Activated T-cell treated with anti-CD3 and anti-CD28 coated beads for 24 hours (primary cell): ENCODE measurements around the gene OR2H1.
"Not testable (repeated sequence)": the region's sequence is repeated elsewhere in the genome, so short reads cannot be mapped to it uniquely, and the experiment has no call there.

Experiments used
- DNase-seq: peaks from one replicate; pipeline ENCODE4 v3.0.0-alpha.2; 2020; ENCODE audit warnings: low read depth

Gene OR2H1

DNA sequence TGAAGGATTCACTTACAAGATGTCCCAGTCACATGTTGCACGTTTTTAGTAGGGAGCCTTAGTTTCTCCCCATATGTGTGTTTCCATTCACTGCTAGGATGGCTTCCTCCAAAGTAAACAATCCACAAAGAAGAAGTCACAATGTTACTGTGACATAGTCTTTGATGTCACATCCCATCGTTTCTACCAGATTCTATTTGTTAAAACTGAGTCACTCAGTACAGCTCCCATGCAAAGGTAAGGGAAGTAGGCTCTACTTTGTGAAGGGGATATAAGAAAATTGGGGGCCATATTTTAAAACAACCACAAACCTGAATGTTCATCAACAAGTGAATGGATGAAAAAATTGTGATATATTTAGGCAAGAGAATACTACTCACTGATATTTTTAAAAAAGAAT, at the start of gene OR2H1, which contains the start of gene OR11A1:
Gene OR2H1, plus strand, starts transcription at position 185 of the 400 bp plus-strand sequence. CDS start 4,615 bp downstream, outside the sequence.
Gene OR11A1, minus strand, starts transcription at position 101 of the 400 bp plus-strand sequence. CDS start 29,430 bp downstream, outside the sequence.
- no peak for DNase-seq

DNA sequence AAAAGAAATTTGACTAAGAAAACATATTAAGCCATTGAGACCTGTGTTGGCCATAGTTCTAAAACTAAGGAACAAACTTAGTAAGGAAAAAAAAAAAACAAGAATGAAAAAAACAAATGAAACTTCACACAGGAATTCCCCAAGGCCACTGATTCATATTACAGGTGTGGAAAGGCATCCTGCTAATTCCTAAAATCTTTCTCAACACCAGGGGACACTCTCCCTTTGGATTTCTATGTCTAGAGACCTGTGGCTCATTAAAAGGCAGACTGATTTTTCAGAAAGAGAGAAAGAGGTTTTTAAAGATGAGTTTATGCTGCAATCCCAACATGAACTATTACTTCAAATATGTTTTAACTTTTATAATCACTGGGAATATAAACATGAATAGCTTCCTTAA, 42.4 kb upstream of the OR2H1 start, which contains the start of gene OR12D1:
Gene OR12D1, plus strand, starts transcription at position 341 of the 400 bp plus-strand sequence.
- no peak for DNase-seq

DNA sequence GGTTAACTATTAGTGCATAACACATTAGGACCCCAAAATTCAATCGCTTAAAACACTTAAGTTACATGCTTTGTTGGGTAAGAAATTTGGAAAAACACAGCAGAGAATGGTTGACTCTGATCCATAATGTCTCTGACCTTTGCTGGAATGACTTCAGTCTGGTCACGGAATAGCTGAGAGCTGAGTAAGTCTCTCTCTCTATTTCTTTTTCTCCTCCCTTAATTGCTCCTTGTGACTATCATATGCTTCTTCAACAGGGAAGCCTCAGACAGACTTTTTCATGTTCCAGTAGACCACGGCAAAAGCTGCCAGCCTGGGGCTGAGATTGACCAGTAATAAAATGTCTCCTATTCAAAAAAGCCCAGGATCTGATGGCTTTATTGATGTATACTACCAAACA, 37.4 kb upstream of the OR2H1 start:
- DNase-seq: no peak

DNA sequence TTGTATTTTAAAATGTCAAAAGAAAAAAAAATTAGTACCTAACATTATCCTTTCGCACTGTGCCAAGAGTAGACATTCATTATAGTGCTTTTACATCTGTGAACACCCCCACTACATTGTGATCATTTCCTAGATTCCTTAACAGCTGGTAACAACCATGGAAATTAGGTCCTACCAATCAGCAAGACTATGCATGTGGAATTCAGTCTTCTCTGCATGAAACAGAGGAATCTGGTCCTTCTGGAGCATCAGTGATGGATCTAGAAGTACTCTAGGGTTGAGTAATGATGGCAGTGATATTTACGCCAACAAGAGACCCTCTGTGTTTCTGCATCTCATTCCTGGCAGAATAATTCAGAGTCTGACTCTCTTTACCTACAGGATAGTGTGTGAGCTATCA, 32.8 kb upstream of the OR2H1 start:
- no peak for DNase-seq

DNA sequence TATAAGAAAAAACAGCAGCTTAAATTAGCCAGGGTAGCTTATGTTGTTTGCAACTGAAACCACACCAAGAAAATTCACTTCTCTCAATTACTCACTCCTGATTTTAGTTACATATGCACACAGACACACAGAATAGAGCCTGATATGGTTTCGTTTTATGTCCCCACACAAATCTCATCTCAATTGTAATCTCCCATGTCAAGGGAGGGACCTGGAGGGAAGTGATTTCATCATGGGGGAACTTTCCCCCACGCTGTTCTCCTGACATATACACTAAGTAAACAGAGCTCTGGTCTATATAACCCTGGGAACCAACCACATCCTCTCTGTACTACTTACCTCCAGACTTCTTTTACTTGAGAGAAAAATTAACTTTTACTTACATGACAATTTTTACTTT, 32.4 kb upstream of the OR2H1 start:
- DNase-seq: no peak

DNA sequence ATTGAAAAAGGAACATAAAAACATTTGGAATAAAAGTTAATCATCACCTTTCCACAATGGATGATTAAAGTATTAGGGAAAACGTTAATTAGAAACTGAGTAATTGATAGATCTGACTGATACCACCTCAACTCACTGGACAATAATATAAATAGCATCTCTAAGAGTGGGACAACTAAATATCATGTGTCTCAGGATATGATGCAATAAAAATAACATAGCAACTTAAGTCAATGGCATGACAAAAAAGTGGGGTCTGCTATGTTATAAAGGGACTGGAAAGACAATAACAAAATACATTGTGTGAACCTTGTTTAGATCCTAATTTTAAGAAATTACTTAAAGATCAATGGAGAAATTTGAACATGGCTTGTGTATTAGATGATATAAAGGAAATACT, 31.9 kb upstream of the OR2H1 start:
- no peak for DNase-seq

DNA sequence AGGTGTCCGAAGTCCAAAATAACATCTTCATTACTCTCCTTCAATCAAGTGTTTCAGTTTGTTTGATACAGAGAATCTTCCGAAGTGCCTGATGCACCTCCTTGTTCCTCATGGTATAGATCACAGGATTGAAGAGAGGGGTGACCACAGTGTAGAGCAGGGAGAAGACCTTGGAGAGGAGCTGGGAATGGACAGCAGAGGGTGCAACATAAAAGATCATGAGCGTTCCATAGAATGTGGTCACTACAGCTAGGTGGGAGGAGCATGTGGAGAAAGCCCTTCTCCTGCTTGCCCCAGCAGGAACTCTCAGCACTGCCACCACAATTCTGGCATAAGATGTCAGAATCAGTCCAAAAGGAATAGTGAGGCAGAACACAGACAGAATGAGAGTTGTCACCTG, 30.3 kb upstream of the OR2H1 start:
- no peak for DNase-seq

DNA sequence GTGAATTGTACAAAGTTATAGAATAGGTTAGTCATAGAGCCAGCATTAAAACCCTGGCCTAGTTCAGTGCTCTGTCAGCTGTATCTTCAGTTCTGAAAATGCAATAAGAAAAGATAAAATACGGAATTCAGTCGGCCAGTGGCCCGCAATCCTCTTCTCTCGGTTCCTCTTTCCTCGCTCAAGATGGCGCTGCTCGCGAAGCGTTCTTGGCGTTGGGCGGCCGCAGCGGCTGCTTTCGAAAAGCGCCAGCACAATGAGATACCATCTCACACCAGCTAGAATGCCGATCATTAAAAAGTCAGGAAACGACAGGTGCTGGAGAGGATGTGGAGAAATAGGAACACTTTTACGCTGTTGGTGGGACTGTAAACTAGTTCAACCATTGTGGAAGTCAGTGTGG, 20.2 kb upstream of the OR2H1 start:
- DNase-seq: not testable (repeated sequence)

DNA sequence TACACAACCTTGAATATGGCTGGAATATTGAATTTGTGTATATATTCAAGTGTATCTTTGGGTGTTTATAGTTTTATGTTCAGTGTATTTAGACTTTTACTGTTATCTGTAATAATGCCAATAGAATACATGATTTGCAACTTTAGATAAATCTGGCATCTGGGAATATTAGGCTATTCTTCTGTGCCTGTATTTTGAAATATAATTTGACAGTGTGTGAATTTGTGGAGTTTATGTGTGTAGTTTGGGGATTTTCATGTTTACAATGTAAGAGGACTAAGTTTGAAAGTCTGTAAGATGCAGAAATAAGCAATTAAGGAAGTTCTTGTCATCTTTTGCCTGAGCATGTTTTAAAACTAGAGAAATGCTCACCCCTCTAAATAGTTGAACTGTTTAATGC, 17.9 kb upstream of the OR2H1 start, which contains the start of gene OR10C1:
Gene OR10C1, plus strand, starts transcription at position 301 of the 400 bp plus-strand sequence. CDS start 710 bp downstream, outside the sequence.
- no peak for DNase-seq

DNA sequence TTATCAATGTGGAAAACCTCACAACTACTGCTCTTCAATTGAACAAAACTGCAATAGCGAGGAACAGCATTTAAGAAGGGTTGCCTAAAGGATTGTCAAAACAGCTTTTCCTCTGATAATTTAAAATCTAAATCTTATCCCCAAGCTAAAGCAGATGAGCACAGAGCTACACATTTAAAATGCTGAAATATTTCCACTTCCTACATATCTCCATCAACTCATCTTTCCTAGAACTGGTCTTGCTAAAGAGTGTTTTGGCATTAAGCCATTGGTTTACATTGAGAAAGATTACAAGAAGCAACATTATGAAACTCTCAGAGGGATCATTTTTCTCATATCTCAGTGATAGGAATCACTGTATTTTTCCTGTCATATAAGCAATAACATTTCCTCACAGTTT, 14.2 kb upstream of the OR2H1 start:
- DNase-seq: no peak

DNA sequence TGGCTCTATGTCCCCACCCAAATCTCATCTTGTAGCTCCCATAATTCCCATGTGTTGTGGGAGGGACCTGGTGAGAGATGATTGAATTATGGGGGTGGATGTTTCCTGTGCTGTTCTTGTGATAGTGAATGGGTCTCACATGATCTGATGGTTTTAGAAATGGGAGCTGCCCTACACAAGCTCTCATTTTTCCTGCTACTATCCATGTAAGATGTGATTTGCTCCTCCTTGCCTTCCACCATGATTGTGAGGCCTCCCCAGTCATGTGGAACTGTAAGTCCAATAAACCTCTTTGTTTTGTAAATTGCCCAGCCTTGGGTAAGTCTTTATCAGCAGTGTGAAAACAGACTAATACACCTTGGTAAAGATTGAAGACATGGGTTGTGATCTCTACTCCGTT, 12.9 kb upstream of the OR2H1 start:
- DNase-seq: not testable (repeated sequence)

DNA sequence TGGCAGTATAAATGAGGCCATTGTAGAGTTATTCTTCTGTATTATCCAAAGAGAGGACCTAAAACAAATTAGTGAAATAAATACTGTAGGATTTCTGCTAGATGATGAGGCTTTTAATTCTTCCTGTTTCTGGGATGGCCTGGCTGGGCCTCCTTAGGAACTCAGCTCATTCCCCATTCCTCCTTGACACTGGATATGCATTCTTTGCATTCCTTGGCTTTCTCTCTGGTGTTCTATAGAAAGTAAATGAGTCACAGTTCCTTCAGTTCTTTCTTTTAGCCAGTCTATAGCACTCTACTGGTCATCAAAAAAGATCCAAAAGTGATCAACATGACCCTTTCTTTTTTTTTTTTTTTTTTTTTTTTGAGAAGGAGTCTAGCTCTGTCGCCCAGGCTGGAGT, 9.3 kb upstream of the OR2H1 start:
- no peak for DNase-seq

DNA sequence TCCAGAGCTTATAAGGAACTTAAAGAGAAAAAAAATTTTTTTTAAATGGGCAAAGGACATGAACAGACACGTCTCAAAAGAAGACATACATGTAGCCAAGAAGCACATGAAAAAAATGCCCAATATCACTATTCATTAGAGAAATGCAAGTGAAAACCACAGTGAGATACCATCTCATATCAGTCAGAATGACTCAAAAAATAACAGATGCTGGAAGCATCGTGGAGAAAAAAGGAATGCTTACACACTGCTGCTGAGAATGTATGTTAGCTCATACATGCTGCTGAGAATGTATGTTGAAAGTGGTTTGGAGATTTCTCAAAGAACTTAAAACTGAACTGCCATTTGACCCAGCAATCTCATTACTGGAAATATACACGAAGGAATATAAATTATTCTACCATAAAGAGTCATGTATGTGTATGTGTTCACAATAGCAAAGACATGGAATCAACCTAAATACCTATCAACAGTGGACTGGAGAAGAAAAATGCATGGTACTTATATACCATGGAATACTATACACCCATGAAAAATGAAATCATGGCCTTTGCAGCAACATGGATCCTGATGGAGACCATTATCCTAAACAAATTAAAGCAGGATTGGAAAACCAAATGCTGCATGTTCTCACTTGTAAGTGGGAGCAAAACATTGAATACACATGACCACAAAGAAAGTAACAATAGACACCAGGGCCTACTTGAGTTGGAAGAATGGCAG, 5.3 kb upstream of the OR2H1 start:
- DNase-seq: no peak

DNA sequence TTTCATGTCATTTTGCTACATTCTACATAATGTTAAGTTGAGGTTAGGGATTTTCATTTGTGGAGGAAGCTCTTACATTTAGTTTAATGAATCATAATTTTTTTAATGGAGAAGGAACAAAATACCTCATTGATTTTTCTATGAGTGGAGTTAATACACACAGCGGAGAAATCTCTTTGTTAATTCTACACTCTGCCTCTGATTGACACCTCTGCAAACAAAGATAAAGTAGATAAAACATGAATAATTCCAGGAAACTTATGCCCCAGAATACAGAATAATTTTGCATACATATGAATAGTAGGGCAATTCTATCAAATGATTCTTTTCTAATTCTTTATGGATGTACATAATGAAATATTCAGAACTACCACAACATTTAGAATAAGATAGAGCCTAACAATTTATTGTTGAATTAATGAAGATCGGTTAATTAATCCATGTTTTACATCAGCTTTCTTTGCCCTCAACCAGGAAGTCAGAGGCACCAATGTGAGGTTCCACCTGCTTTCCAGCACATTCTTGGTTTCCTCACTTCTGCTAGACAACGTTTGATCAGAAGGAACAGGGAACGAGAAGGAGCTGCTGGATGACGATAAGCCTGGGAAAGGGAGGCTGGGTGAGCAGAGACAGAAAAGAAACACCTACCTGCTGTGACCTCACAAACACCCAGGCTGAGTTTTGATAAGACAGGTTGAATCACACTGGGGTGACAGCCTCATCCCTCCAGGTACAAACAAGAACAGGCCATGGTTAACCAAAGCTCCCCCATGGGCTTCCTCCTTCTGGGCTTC, 4.3 kb downstream of the OR2H1 start:
- DNase-seq: no peak

DNA sequence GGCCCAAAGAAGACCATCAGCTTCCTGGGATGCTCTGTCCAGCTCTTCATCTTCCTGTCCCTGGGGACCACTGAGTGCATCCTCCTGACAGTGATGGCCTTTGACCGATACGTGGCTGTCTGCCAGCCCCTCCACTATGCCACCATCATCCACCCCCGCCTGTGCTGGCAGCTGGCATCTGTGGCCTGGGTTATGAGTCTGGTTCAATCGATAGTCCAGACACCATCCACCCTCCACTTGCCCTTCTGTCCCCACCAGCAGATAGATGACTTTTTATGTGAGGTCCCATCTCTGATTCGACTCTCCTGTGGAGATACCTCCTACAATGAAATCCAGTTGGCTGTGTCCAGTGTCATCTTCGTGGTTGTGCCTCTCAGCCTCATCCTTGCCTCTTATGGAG, 5.1 kb downstream of the OR2H1 start:
- no peak for DNase-seq

DNA sequence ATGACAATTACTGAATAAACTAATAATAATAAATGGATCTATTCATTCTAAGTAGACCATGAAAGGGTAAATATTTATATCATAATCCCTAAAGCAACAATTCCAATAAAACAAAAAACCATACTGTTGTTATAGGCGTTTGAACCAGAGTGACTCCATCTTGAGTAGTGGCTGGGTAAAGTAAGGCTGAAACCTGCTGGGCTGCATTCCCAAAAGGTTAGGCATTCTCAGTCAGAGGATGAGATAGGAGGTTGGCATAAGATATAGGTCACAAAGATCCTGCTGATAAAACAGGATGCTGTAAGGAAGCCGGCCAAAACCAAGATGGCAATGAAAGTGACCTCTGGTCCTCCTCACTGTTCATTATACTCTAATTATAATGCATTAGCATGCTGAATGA, 8.3 kb downstream of the OR2H1 start:
- no peak for DNase-seq

DNA sequence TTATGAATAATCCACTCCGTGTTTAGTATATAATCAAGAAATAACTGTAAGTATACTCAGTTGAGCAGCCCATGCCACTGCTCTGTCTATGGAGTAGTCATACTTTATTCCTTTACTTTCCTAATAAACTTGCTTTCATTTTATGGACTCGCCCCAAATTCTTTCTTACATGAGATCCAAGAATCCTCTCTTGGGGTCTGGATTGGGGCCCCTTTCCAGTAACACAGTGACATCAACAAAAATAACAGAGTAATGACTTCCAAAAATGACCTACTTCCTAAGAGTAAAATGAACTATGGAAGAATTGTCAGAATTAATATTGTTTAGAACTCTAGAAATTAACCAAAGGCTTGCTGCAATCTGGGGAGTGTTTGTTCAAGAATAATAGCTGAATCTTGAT, 8.8 kb downstream of the OR2H1 start:
- no peak for DNase-seq

DNA sequence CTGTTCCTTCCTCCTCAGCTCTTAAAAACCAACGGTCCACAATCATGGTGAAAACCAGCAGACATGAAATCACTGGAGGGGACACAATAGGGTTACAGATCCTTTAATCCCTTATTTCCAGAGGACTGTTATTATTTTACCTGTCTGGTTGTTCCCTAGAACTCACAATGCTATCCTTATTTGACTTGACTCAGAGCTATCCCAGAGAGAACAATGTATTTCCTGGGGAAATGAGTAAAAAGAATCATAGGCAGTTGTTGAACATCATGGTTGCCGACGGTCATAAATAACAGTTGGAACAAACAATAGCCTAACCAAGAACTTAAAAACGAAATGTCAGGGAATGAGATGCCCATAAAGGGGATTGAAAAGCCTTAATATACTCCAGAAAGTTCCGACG, 9.3 kb downstream of the OR2H1 start:
- DNase-seq: no peak

DNA sequence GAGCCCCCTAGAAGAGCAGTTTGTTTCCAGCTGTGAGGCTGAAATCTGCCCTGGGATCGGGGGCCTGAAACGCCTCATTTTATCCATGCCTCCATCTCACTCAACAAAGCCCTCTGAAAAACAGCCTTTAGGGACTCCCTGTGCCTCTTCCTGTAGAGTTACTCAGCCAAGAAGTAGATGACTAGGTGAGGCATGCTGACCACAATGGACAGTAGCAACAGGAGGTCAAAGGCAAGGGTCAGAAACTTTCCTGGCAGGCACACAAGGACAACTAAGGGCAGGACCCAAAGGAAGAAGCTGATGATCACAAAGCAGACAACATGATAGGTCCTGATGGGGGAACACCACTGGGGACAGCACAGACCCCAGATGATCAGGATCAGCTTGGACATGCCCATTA, 18.0 kb downstream of the OR2H1 start:
- DNase-seq: no peak

DNA sequence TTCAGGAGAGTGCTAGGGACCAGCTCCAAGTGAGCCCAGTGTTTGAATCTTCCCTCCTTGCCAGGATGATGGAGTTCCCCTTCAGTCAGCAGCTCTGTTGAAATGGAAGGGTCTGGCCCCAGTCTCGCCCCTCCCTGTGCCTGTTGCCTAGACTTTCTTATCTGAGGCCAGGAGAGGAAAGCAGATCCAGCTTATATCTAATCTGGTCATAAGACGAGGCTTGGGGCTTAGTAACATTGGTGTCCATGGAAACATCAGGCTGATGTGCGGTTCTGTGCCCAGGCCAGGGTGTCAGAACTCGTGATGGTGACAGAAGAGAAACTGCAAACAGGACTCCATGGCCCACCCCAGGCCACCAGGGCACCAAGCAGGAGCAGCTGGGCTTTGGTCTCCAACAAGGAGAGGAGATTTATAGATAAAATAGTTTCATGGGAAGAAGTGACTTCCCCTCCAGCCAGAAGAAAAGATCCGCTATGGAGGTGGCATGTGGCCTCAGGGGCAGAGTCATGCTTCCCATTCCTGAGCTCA, 21.0 kb downstream of the OR2H1 start:
- no peak for DNase-seq

DNA sequence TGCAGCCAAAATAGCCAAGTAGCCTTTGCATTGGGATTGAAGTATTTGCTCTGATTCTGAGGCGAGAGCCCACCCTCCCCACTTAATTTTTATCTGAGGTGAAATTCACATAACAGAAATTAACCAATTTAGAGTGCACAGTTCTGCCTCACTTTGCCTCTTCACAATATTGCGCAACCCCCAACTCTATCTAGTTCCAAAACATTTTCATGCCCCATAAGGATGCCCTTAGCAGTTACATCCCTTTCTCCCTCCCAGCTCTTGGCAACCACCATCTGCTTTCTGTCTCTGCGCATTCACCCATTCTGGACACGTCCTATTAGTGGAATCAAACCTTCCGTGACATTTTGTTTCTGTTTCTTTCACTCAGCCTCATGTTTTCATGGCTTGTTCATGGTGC, 21.8 kb downstream of the OR2H1 start:
- no peak for DNase-seq

DNA sequence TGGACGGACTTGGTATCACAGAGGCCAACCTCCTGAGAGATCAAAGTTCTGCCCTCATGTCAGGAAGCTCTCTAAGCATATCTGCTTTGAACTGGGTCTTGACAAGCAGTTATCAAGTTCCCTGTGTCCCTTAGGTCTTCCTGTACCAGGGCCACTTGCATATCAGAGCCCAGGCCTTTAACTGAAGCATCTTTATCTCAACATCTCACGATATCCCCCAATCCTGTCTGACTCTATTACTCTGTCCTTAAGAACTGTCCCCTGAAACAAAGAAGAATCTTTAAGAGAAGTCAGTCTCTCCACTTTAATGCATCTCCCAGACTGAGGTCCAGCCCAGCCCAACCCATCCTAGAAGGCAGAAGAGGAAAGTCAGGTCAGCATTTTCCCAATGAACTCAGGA, 22.6 kb downstream of the OR2H1 start:
- DNase-seq: no peak

DNA sequence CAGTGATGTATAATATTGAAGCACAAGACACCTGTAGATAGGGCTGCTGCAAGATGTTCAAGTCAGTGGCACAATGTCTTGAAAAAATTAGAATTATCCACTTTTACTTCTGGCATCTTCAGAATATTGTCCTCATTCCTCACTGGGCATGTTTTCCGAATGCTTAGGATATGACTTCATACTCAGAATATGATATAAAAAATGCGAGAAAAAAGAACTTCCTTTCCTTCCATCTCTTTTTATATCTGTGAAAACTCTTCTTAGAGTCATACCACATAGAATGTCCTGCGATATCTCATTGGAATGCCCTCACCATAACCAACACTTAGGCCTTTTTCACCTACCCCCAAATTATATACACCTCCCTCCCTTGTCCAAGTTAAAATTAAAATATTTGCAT, 26.2 kb downstream of the OR2H1 start:
- no peak for DNase-seq
